Inflammatory macrophage (primary cell): ENCODE data around the gene ADGRG1.
"Not testable (repeated sequence)": the region's sequence is repeated elsewhere in the genome, so short reads cannot be mapped to it uniquely, and the experiment has no call there.

ENCODE experiments used
- DNase-seq, 2 donors: peaks; one replicate each; pipeline ENCODE4 v3.0.0-alpha.2; 2020 to 2022

The ADGRG1 gene

DNA sequence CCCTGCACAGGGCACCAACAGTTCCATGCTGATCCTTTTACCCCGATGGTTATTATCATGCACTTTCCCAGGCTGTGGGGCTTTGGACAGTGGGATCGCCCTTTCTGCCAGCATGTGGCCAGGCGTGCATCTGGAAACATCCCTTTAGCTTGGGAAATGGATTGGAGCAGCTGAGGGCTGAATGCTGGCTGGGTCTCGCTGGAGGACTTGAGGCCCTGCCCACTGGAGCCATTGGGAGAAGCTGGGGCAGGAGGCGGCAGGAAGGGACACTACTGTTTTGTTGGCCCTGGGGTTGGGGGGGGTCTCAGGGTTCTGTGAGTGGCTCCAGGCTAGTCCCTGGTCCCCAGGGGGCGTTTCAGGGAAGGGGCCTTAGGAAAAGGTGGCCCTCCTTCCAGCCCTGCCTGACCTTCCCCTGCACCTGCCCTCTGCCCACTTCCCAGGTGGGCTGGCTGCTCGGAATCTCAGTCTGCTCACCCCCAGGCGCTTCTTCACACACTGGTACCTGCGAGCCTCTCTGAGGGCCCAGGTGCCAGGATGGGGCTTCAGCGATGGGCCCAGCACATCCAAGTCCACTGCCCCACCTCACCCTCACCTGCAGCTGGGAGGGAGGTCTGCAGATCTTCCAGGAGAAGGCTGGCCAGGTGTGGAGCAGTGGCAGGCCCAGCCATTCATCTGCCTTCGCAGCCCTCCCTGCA, 38.1 kb downstream of the ADGRG1 start:
- DNase-seq = no peak

DNA sequence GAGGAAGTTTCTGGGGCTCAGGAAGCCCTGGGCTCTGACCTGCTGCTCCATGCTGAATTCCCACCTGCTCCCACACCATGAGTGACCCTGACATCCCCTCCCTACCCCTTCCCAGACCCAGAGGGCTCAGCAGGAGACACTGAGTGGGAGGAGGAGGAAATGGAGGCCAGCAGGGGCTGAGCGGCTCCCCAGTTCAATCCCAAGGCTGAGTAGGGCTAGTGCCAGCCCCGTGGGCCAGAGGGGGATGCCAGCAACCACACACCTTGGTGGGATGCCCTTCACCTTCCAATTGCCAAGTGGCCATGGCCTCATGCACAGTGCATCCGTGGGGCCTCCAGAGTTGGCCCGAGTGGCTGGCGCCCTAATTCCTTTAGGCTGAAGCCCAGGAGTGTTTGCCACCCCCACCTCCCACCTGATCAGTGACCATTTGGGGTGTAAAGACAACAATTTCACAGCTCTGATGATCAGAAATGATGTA, 38.7 kb downstream of the ADGRG1 start:
- DNase-seq = no peak

DNA sequence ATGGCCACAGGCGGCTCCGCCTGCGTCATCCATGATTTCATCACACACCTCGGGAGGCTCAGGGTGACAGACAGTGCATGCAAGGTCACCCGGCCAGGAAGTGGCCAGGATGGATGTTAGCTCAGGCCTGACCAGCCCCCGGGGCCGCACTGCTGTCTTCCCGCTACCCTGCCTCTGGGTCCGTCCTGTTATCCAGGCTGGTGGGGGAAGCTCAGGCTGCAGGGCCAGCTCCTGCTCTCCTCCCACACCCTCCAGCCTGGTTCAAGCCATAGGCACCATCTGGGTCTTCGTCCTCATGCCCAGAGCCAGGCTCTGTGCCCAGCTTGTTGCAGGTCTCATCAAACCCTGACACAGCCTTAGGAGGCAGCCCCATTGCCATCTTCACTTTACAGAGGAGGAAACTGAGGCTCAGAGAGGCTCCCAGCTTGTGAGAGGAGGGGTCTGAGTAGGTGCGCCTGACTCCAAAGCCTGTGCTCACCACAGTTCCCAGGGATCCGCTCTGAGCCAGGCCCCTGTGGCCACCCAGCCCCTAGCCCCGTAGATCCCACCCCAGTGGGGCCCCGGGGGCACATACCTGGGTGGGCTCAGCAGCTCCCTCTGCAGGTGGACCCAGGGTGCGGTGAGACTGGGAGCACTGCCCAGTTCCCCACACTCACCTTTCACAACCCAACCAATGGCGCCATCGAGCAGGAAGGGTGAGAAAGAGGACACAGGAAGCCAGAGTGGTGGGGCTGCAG, 39.3 kb downstream of the ADGRG1 start:
- peak; percentile 95 to 96 for DNase-seq

DNA sequence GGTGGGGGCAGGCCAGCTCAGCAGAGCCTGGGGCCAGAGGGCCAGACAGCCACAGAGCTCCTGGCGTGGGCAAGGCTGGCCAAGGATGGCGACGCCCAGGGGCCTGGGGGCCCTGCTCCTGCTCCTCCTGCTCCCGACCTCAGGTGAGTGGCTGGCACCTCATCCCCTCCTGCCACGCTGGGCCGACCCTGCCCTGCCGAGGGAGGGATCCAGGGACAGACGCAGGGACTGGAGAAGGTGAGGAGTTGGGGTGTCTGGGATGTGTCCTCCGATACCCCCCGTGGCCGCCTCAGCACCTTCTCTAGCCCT, 39.8 kb downstream of the ADGRG1 start, which contains the start of gene ADGRG3:
ADGRG3 (plus strand) TSS at position 44 of the 309 bp plus-strand sequence; CDS start at position 86, 42 bp downstream.
- DNase-seq = no peak

DNA sequence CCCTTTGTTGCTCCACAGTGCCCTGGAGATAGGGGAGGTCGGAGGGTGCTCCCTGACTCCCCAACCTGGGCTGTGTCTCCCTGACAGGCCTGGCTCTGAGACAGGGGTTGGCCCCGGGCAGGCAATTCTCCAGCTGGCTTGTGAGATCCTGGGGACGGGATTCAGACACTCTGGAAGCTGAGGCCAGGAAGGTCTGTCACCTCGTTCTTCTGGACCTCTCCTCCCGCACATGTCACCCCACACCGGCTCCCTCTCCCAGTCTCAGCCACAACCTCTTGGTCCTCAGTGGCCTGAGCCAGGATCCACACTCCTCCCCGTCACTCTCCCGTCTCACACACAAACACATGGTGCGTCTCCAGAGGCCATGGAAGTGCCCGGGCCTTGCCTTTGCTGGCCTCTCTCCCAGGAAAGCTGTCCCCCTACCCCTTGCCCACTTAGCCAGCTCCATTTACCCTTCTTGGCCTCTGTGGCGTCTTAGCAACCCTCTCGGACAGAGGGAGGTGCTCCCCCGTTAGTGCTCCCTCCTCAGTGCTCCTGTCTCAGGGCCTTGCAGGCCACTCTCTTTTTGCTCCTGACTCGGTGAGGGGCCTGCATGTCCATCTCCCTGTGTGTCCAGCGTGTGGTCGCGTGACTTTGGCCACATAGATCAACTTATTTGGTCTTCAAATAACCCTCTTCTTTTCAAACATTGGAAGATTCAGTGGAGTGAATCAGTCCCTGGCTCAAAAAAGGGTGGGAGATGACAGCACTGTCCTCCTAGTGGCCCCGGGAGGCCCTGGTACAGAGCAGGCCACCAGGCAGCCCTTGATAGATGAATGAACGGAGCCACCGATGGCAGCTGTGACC, 40.4 kb downstream of the ADGRG1 start:
- DNase-seq = no peak

DNA sequence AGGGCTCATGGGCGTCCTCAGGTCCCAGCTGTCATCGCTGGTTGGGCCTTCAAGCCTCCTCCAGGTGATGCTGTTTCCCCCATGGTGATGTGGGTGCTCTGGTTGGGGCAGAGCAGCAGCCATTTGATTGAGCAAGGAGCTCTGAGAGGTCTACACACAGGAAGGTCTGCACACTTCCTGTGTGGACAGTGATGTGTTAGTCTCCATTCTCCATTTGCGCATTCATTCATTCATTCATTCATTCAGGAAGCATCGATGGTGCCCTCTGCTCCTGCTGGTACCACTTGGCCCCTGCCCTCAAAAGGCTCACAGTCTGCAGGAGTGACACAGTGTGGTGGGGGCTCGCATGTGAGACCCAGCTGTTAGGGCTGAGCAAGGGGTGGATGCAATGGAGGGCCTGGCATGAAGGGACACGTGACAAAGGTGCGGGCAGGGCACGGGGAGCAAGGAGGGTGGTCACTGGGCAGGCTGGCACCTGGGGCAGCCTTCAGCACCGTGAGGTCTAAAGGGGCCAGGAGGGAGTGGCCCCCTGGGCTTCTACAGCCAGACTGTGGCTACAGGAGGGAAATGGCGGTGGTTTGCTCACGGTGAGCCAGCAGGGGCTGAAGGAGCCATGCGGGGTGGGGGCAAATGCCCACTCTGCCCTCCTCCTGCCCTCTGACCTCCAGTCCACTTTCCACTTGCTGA, 41.2 kb downstream of the ADGRG1 start:
- no peak for DNase-seq

DNA sequence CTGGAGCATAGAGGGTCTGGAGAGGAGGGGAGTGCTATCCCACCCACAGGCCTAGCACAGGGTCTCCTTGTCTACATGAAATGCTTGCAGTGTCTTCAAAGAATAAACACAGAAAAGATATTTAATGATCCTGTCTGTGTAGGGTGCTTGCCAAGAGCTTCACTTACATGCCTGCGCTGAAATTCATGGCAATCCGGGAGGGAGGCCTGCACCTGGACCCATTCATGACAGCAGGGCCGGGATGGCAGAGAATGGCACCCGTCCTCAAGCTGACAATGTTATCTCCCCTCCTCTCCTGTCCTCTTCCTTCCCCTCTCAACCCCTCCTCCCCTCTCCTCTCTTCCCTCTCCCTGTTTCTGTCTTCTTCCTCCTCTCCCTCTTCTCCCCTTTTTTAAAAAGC, 41.8 kb downstream of the ADGRG1 start:
- no peak for DNase-seq

DNA sequence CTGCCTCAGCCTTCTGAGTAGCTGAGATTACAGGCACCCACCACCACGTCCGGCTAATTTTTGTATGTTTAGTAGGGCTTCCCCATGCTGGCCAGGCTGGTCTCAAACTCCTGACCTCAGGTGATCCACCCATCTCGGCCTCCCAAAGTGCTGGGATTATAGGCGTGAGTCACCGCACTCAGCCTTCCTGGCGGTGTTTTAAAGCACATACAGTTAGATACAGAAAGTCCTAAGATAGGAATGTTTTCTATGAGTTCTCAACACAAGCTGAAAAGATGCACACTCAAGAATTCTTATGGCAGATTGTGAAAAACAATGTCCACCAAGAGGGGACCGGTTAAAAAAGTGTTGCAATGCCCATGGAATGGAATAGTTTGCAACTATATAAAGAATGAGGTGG, 43.0 kb downstream of the ADGRG1 start:
- DNase-seq = not testable (repeated sequence)

DNA sequence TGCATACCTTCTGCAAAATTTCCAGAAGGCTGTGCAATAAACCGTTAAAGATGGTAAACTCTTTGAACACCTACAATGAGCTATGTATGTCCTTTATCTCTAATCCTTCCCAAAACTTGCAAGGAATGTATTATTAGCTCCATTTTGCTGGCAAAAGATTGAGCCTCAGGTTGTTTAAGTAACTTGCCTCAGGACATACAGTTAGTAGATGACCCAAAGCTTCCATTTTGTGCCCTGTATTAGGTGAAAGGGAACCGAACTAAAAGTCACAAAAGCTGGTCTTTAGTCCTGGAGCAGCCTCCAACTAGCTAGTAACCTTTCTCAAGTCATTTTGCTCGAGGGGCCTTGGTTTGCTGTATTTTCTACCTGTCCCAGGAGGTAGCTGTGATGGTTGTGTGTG, 44.0 kb downstream of the ADGRG1 start:
- DNase-seq = no peak

DNA sequence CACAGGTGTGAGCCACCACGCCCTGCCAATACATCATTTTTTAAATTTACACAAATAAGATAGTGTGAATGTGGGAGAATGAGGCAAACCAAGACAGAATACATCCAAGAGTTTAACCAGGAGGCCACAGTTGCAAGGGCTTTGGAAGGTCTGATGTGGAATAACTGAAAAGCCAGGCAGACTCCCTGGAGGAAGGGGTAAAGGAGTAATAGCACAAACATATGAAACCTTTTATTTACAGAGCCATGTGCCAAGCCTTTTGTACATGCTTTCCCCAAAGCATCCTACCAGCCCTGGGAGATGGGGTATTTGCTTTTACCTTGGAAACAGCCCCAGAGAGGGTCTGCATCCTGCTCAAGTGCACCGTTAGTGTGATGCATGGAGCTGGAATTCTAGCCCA, 44.4 kb downstream of the ADGRG1 start:
- DNase-seq = no peak

DNA sequence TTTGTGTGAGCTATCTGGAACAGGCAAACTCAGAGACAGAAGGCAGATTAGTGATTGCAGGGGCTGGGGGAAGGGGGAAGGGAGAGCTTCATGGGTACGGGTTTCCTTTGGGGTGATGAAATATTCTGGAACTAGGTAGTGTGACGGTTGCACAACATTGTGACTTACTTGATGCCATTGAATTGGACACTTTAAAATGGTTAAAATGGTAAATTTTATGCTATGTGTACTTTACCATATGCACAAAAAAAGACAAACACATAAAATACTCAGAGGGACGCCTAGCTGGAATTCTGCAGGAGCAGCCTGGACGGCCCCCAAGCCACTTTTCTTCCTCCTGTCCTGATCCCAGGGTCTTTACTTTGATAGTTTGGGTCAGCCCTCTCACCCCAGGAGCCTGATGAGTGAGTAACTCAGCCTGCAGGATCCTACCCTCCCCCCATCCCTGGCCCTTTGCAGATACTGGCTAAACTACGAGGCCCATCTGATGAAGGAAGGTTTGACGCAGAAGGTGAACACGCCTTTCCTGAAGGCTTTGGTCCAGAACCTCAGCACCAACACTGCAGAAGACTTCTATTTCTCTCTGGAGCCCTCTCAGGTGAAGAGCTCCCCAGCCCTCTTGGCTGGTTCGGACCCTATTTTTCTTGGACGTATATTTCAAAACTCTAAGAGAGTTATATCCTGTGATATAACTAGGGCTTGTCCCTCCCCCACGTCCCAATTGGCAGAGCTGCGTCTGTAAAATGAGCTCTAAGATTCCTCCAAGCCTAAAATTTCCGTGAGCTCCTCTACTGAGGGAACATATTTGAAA, 47.5 kb downstream of the ADGRG1 start:
- DNase-seq = no peak

DNA sequence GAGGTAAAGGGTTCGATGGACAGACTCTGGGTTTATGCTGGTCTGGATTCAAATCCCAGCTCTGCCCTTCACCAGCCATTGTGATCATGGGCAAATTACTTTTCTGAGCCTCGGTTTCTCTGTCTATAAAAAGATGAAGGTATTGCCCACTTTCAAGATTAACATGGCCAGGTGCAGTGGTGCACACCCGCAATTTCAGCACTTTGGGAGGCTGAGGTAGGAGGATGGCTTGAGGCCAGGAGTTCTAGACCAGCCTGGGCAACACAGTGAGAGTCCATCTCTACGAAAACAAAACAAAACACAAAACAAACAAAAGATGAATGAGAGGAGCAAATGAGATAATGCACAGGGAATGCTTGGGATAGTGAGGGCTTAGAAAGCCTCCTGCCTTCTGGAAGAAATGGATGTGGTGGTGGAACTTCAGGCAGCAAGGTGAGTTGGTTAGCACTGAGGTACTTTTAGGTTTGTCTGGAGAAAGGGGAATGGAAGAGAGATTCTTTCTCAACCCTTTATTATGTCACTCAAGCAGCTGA, 48.2 kb downstream of the ADGRG1 start:
- DNase-seq = no peak

DNA sequence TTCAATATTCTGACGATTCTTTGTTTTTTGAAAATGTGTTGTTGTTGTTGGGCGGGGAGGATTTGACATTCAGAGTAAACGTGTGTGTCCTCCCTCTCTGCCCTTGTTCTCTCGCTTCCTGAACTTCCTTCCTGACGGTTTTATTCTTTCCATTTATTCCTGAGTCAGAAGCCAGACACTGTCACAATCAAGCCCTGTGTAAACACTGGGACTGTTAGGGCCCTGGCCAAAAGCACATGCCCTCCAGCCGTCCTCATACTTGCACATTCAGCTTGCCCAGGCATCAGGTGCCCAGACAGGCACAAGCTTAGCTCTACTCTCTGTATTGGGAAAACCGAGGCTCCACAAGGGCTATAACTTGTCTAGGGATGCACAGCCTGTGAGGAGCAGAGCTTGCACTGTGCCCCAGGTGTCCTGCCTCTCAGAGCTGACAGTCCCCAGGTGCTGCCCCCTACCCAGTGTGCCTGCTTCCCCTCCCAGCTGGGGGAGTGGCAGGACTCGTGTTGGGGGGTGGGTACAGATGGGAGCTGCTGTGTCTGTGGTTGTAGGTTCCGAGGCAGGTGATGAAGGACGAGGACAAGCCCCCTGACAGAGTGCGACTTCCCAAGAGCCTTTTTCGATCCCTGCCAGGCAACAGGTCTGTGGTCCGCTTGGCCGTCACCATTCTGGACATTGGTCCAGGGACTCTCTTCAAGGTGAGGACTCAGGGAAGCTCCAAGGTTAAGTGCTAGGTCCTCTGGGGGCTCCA, 49.4 kb downstream of the ADGRG1 start:
- DNase-seq = no peak

DNA sequence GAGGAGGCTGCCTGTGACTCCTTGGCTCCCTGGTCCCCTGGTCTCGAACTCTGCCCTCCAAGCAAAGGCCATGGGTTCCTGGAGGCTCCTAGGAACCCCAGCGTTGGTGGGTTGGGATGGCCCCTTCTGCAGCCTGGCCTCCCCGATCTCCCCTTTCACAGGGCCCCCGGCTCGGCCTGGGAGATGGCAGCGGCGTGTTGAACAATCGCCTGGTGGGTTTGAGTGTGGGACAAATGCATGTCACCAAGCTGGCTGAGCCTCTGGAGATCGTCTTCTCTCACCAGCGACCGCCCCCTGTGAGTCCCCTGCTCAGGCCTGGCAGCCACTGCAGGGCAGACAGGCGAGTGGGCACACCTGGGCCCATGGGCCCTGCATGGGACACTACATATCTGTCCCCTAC, 50.6 kb downstream of the ADGRG1 start:
- no peak for DNase-seq

DNA sequence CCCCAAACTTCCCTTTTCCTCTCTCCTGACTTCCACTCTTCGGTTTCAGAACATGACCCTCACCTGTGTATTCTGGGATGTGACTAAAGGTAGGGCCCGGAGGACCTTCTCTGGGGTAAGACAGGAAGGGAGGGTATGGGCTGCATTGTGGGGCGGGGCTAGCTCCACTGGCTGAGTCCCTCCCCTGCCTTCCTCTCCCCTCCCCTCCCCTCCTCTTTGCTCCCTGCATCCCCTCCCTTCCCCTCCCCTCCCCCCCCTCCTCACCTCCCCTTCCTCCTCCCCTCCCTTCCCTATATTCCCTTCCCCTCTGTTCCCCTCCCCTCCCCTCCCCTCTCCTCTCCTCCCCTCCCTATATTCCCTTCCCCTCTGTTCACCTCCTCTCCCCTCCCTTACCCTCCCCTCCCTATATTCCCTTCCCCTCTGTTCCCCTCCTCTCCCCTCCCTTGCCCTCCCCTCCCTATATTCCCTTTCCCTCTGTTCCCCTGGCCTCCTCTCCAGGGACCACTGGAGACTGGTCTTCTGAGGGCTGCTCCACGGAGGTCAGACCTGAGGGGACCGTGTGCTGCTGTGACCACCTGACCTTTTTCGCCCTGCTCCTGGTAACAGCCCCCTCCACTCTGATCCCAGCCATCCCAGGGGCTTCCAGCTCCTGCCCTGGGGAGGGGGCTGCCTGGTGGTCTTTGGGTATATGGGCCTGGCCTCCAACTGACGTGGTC, 51.5 kb downstream of the ADGRG1 start:
- no peak for DNase-seq

DNA sequence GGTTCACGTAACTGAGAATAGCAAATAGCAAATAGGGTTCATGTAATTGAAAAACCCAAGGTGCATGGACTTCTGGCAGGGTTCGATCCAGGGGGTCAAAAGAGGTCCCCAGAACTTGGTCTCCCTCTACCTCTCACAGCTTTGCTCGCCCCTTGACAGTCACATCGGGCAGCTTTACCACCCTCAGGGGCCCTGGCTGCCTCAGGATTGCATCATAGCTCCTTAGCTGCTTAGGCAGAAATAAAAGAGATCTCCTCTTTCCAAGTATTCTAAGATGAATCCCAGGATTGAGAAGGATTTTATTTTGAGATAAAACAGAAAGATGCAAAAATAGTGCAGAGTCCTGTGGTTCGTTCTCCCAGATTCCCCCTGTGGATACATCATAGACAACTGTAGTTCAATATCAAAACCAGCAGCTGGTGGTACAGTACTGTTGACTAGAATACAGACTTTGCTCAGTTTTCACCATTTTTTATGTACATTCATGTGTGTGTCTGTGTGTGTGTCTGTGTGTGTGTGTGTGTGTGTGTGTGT, 52.5 kb downstream of the ADGRG1 start:
- DNase-seq = no peak

DNA sequence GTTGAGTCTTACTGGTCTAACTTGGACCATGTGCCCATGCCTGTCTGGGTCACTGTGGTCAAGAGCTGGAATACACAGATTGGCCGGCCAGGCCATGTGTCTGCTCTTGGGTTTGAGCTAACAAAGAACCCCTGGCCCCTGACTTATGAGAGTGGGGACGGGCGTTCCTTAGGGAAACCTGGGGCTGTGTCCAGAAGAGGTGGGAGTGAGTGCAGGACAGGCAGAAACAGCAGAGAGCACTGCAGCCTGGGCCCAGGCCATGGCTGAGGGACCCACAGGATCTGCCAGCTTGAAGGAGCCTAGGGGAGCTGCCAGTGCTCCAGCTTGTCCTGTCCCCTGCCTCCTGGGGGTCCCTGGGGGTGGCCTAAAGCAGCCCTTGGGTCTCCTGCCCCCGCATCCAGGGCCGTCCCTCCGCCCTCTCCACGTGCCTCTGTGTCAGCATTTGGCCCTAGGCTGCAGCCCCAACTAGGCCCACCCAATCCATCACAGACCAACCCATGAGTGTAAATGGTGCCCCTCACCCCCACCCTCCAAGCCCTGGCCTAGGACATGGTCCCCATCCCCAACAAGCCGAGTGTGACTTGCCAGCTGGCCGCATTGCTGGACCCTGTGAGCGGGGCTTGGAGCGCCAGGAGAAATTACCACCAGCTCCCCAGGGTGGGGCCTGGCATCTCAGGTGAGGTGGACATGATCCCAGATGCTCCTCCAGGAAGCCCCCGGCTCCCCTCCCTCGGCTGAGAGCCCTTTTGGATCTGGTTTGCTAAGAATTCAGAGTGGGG, 53.7 kb downstream of the ADGRG1 start:
- DNase-seq = no peak

DNA sequence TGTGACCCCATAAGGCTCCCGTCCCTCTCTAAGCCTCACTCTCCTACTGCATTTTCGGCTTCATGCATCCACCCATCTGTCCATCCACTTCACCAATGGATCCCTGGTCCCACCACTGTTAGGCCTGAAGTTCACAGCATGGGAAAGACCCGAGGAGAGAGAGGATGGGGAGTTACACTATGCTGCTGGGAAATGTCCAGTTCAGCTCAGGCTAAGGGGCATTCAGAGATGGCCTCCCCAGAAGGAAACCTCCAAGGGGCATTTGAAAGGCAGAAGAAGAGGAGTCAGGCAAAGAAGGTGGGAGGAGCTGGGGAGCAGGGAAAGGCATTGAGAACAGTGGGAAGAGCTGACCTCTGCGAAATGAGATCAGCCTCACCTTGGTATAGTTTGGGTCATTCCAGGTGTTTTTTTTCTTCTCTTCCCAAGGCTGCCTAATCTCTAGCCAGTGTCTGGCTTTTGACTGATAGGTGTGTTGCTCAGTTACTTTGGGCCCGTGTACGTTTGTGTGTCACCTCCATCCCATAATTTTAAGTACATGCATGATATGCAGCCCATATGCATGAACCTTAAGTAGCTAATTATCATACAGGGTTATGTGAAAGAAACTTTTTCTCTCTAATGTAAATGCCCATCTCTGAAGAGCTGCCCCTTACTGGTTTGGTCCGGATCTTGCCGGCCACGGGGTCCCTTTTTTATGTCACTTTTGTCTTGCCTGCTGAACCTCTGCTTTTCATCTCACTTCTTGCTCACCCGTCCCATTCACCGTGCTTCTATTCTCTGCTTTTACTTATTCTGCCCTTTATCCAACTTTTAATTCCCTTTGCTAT, 54.6 kb downstream of the ADGRG1 start:
- no peak for DNase-seq
